Type B pancreatic cell (in vitro differentiated cells): Measurements from ENCODE around the gene SPRTN. TPM values are rescaled to one million over a fixed set of nuclear protein-coding genes. Genes with fewer than 3 reads are reported as not detected.
A peak's percentile ranks its signal among the peaks of the same experiment; 100 is the strongest.

Experiments used
- DNase-seq: peaks from one replicate; pipeline ENCODE4 v3.0.0; 2021; ENCODE audit warnings: mixed read lengths; ENCODE audit not compliant: unreplicated experiment; ENCODE audit errors: extremely low spot score
- H3K27ac Mint-ChIP-seq: 2 replicates; pipeline ENCODE4 v1.8.0; 2021; ENCODE audit warnings: mild to moderate bottlenecking, mixed read lengths
- H3K27me3 Mint-ChIP-seq: 2 replicates; pipeline ENCODE4 v1.8.0; 2021; ENCODE audit warnings: mixed read lengths
- H3K36me3 Mint-ChIP-seq: 2 replicates; pipeline ENCODE4 v1.8.0; 2021; ENCODE audit warnings: mixed read lengths
- H3K4me1 Mint-ChIP-seq: one replicate; pipeline ENCODE4 v1.8.0; 2021; ENCODE audit warnings: mixed read lengths; ENCODE audit not compliant: unreplicated experiment
- H3K4me3 Mint-ChIP-seq: 2 replicates; pipeline ENCODE4 v1.8.0; 2021; ENCODE audit warnings: mild to moderate bottlenecking, mixed read lengths
- H3K9me3 Mint-ChIP-seq: 2 replicates; pipeline ENCODE4 v1.8.0; 2021; ENCODE audit warnings: mixed read lengths
- total RNA-seq: library from RNA; stranded (reverse); gene quantifications from 2 replicates; pipeline ENCODE4 v1.2.1, GENCODE V29; 2021; ENCODE audit warnings: low replicate concordance
- TF ChIP-seq, protein P1 (sequence below): fragments of 200-600 bp; sonication (generic); conservative IDR thresholded peaks from 2 replicates; pipeline ENCODE4 v1.5.0; 2021; ENCODE audit warnings: antibody characterized with exemption, mild to moderate bottlenecking

The SPRTN gene
- total RNA-seq, 1 donor from 2014 or later = 14.5 TPM

DNA sequence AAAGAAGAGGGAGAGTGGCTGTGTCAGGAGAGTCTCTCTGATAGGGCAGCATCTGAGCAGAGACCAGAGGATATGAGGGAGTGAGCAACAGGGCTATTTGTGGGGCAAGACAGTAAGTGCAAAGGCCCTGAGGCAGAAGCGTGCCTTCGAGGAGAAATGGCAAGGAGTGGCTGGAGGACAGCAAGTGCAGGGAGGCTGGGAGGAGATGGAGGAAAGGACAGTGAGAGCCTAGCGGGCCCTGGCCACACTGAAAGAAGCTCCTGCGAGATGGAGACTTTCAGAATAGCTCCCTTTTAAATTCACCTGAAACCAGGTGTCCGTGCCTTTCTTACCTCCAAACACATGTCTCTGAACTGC, 25.7 kb upstream of the SPRTN start:
- H3K27me3 Mint-ChIP-seq = no peaks in the 10 kb centered on the region
- no peak overlapping the region for H3K4me3 Mint-ChIP-seq
- no peaks in the 10 kb centered on the region for H3K36me3 Mint-ChIP-seq
- DNase-seq = peak; percentile 27
- TF ChIP-seq, protein P1, sequence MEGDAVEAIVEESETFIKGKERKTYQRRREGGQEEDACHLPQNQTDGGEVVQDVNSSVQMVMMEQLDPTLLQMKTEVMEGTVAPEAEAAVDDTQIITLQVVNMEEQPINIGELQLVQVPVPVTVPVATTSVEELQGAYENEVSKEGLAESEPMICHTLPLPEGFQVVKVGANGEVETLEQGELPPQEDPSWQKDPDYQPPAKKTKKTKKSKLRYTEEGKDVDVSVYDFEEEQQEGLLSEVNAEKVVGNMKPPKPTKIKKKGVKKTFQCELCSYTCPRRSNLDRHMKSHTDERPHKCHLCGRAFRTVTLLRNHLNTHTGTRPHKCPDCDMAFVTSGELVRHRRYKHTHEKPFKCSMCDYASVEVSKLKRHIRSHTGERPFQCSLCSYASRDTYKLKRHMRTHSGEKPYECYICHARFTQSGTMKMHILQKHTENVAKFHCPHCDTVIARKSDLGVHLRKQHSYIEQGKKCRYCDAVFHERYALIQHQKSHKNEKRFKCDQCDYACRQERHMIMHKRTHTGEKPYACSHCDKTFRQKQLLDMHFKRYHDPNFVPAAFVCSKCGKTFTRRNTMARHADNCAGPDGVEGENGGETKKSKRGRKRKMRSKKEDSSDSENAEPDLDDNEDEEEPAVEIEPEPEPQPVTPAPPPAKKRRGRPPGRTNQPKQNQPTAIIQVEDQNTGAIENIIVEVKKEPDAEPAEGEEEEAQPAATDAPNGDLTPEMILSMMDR = no peak
- H3K4me1 Mint-ChIP-seq = no peaks in the 10 kb centered on the region
- no peak overlapping the region for H3K27ac Mint-ChIP-seq
- no peaks in the 10 kb centered on the region for H3K9me3 Mint-ChIP-seq

DNA sequence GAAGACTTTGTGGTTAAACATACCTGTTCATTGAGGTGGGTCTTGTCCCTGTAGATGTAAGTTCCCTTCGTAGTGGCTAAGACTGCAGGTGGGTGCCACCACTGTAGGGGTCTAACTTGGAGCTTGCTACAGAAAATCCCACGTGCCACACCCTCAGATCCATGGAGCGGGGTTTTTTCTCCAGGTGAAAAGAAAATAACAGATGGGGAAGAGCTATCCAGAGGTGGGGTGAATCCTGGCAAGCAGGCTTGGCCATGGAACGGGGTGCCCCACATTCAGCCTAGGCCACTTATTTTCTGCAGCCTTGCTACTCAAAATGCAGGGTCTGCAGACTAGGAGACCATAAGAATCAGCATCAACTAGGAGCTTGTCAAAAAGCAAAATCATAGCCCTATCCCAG, 24.4 kb upstream of the SPRTN start:
- Mint-ChIP-seq H3K27ac (no peak overlapping the region), H3K9me3 (no peaks in the 10 kb centered on the region), H3K27me3 (no peaks in the 10 kb centered on the region), H3K4me3 (no peak overlapping the region), H3K4me1 (no peaks in the 10 kb centered on the region), H3K36me3 (no peaks in the 10 kb centered on the region)
- TF ChIP-seq, protein P1 = no peak
- DNase-seq = no peak

DNA sequence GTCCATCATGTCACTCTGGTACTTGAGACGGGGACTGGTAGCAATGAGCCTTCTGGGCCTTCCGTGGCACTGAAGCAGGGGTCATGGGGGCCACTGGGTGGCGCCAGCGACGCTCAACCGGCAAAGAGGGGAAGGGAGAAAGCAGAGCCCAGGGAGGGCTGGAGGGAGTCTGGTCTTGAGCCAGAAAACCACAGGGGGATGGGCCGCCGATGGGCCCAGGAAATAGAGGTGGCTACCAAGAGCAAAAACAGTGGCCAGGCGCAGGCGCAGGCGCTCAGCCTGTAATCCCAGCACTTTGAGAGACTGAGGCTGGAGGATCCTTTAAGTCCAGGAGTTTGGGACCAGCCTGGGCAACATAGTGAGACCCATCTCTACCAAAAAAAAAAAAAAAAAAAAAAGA, 22.2 kb upstream of the SPRTN start:
- no peaks in the 10 kb centered on the region for H3K9me3 Mint-ChIP-seq
- no peaks in the 10 kb centered on the region for H3K4me1 Mint-ChIP-seq
- no peak overlapping the region for H3K27ac Mint-ChIP-seq
- H3K4me3 Mint-ChIP-seq = no peak overlapping the region
- TF ChIP-seq, protein P1 = peak; percentile 61
- peak; percentile 58 for DNase-seq
- H3K36me3 Mint-ChIP-seq = no peaks in the 10 kb centered on the region
- H3K27me3 Mint-ChIP-seq = no peaks in the 10 kb centered on the region

DNA sequence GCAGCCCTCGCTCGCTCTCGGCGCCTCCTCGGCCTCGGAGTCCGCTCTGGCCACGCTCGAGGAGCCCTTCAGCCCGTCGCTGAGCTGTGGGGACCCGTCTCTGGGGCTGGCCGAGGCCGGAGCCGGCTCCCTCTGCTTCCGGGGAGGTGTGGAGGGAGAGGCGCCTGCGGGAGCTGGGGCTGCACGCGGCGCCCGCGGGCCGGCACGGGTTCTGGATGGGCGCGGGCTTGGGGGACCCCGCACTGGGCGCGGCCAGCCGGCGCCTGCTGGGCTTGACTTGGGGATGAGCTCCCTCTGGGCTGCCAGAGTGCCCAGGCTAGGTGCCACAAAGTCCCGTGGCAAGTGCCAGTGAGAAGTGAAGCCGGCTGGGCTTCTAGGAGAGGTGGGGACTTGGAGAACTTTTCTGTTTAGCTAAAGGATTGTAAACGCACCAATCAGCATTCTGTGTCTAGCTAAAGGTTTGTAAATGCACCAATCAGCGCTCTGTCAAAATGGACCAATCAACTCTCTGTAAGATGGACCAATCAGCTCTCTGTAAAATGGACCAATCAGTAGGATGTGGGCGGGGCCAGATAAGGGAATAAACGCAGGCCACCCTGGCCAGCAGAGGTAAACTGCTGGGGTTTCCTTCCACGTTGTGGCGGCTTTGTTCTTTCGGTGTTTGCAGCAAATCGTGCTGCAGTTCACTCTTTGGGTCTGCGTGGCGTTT, 20.6 kb upstream of the SPRTN start:
- Mint-ChIP-seq H3K4me1 (no peaks in the 10 kb centered on the region), H3K36me3 (no peaks in the 10 kb centered on the region)

DNA sequence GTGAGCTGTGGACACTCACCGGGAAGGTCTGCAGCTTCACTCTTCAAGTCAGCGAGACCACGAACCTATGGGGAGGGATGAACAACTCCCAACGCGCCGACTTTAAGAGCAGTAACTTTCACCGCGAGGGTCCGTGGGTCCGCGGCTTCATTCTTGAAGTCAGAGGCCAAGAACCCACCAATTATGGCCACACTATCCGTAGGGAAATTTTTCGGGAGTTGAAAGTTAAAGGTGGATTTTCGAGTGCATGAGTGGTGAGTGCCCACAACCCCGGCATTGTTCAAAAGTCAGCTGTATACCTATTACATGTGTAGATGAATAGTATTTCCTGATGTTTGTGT, 20.1 kb upstream of the SPRTN start:
- peak; percentile 31 for DNase-seq
- TF ChIP-seq, protein P1 = no peak
- no peaks in the 10 kb centered on the region for H3K9me3 Mint-ChIP-seq
- no peak overlapping the region for H3K4me3 Mint-ChIP-seq
- H3K27me3 Mint-ChIP-seq = no peaks in the 10 kb centered on the region
- H3K27ac Mint-ChIP-seq = no peak overlapping the region
- no peaks in the 10 kb centered on the region for H3K4me1 Mint-ChIP-seq
- H3K36me3 Mint-ChIP-seq = no peaks in the 10 kb centered on the region

More for the DNA sequence above, 20.6 kb upstream of the SPRTN start:
- H3K27me3 Mint-ChIP-seq = no peaks in the 10 kb centered on the region
- no peak overlapping the region for H3K27ac Mint-ChIP-seq
- H3K9me3 Mint-ChIP-seq = no peaks in the 10 kb centered on the region
- DNase-seq = peak; percentile 61
- H3K4me3 Mint-ChIP-seq = no peak overlapping the region
- TF ChIP-seq, protein P1 = no peak

DNA sequence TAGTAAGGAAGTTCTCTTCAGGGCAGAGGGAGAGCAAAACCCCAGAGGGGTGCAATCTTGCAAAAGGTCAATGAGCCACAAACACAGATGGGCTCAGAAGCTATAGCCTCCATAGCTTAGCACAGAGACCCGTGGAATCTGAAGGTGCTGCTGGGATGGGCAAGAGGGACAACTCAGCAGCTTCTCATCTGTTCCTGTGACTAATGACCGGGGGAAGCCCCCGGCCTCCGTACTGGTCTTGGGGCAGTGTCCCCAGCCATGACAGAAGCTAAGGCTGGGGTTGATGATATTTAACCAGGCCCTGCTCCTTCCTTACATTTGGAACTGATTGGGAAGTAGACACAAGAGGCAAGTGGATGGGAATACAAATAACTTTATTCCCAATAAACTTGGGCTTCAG, 19.5 kb upstream of the SPRTN start:
- H3K27ac Mint-ChIP-seq = no peak overlapping the region
- TF ChIP-seq, protein P1 = no peak
- H3K36me3 Mint-ChIP-seq = no peaks in the 10 kb centered on the region
- DNase-seq = peak; percentile 22
- H3K4me3 Mint-ChIP-seq = no peak overlapping the region
- H3K27me3 Mint-ChIP-seq = no peaks in the 10 kb centered on the region
- no peaks in the 10 kb centered on the region for H3K4me1 Mint-ChIP-seq
- no peaks in the 10 kb centered on the region for H3K9me3 Mint-ChIP-seq
